Globus pallidus (tissue), 1 donor: ENCODE measurements around the gene ACAD9.
"Not testable (repeated sequence)": the region's sequence is repeated elsewhere in the genome, so short reads cannot be mapped to it uniquely, and the experiment has no call there.

Experiments
- DNase-seq: peaks from one replicate; pipeline ENCODE4 v3.0.0-alpha.2; 2015; ENCODE audit warnings: low spot score

The ACAD9 gene

DNA sequence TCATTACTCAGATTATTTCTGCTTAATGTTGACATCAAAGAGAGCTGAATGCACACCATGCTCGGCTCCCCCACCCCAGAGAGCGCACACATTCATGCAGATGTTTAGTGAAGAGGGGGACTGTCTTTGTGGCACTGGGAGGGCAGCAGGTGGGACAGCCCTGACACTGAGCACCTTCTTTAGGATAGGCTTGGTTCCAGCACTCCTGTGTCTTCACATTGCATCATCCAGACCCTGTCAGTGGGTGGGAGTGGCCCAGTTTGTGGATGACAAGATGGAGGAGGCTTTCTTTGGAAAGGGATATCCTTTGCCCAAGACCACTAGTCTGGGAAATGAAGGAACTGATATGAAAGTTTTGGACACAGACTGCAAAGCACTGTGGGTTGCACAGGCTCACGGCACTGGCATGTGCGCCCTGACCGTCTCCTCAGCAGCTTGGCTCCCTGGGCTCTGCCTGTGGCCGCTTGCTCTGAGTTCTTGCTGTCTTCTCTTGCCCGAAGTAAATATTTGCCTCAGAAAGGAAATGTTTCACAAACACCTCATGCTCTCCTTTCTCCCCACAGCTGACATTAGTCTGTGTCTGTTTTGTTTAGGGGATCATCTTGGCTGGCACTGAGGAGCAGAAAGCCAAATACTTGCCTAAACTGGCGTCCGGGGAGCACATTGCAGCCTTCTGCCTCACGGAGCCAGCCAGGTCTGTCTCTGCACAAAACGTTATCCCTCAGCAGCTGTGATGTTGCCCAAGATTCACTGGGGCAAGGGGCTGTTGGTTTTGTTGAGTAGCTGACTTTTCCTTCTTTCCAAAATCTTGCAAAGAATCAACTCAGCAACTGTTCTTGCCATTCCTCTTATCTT, 16.6 kb downstream of the ACAD9 start:
- no peak for DNase-seq

DNA sequence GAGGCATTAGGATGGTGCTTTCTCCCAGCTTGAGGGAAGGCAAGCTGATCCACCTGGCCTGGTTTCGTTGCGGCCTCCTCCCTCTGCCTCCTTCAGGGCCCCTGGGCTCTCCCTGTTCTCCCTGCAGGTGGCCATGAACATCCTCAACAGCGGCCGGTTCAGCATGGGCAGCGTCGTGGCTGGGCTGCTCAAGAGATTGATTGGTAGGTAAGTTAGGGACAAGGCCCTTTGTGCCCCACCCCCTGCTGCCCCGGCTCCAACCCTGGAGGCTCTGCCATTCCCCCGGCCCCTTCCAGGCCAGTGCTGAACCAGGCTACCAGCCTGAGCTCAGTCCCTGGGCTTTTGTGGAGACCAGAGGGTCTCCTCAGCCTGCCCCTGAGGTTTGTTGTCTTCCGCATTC, 23.0 kb downstream of the ACAD9 start:
- DNase-seq: no peak

DNA sequence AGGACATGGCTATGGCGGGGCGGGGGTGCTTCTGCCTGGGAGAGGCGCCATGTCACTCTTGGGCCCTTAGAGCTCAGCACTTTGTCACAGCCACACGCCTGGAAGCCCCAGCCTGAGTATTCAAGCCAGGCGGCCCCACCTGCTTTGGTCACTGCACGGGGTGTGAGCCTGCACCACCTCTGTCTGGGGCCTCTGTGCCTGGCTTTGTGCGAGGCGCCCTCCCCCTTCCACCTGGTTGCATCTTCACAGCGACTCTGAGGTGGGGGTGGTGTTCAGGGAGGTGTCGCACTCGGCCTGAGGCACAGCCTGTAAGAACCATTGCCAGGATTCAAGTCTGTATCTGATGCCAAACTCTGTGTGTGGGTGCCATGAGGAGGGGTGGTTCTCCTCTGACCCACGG, 24.1 kb downstream of the ACAD9 start:
- no peak for DNase-seq

DNA sequence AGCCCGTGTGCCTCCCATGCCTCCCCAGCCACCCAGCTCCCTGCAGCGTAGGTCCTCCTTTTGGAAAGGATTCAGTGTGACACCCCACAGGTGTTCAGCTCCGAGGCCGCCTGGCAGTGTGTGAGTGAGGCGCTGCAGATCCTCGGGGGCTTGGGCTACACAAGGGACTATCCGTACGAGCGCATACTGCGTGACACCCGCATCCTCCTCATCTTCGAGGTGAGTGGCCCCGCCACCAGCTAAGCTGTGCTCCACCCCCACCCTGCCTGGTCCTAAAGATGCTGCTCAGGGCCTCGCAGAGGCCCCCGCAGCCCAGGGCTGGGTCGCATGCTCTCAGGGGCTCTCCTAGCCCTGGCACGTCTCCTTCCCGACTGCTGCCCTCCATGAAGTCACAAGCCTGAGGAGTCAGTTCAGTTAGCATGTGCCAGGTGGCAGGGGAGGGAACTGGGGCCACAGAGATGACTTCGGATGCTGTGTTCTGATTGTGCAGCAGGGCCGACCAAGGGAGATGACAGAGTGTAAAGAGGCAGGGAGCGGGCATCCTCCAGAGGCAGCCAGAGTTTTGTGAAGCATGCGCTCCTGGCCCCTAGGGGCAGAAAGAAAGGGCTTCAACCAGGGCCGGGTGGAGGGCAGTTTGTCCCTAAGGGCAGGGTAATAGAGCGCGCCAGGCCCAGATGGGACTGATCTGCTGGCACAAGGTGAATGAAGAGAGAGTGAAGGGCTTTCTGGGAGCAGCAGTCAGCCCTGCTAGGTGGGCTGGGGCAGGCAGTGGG, 26.8 kb downstream of the ACAD9 start:
- DNase-seq: no peak

DNA sequence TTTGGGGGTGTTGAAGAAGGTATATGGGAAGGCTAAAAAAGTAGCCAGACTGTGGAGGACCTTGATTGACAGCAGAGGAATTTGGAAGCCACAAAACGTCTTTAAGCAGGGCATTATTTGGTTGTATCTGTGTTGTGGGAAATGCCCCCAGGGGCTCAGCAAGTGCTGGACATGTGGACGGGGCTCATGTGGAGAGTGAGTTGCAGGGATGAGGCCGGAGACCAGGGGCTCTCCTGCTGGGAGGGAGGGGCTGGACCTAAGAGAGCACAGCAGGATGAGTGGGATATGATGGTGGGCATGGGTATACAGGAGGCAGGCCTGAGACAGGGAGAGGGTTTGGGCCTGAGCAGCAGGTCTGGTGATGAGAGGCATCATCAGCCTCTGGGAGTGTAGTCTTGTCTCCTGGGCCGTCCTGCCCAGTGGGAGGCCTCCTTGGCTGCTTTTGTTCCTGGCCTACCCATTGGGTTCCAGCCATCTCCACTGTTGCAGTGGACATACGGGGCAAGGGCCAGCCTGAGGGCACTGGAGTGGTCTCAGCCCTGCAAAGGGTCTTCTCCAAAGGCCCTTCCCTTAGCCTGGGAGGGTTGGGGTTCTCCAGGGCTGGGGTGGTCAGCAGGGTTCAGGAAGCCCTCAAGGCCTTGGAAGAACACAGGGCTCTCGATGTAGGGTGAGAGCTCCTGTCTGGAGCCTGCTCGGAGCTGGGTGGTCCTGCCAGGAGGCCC, 27.5 kb downstream of the ACAD9 start:
- DNase-seq: no peak

DNA sequence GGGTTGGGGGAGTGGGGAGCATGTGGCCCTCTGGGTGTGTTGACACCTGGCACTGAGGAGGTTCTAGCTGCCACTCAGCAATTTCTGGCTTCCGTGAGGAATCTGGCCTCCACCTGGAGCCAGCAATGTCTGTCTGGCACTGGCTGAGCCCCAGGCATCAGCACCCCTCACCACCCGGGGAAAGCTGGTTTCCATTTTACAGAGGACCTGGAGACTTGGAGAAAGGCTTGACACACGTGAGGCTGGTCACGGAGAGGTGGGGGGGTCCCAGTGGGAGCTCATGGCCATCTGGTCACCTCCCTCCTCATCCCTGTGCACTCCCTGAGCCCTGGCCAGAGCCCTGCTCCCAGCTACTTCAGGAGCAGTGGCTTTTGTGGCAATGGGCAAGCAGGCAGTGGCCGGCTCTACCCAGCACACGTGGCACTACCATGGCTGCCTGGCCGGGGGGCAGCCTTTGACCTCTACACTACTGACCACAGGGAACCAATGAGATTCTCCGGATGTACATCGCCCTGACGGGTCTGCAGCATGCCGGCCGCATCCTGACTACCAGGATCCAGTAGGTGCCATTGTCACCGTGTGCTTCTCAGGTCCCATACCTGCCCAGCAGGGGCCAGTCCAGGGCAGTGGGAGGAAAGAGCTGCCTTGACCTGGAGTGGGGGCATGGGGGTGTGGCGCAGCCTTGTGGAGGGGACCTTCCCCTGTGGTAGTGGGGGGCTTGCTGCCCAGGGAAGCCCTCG, 28.5 kb downstream of the ACAD9 start:
- DNase-seq: no peak

DNA sequence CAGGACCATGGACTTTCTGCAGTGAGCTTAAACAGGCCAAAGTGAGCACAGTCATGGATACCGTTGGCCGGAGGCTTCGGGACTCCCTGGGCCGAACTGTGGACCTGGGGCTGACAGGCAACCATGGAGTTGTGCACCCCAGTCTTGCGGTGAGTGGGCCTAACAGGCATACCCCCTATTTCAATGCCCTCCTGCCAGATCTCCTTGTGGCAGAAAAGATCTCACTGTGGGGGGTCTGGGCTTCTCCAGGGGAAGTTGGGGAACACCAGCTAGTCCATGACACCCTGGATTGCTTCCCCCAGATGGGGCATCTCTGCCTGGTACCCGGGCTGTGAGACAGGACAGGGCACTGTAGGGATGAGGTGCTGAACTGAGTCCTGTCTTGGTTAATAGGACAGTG, 29.5 kb downstream of the ACAD9 start:
- no peak for DNase-seq

DNA sequence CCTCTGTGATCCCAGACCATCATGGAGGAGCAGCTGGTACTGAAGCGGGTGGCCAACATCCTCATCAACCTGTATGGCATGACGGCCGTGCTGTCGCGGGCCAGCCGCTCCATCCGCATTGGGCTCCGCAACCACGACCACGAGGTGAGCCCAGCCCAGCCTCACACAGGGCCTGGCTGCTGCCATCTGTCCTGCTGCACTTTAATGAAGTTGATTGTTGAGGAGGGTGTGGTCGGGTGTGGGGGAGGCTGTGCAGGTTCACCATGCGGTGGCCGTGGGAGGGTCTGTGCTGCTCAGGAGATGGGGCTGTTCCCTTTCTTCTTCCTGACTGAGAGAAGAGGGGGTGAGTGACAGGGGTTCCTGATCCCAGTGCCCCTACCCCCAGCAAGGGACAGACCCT, 30.6 kb downstream of the ACAD9 start:
- DNase-seq: no peak

DNA sequence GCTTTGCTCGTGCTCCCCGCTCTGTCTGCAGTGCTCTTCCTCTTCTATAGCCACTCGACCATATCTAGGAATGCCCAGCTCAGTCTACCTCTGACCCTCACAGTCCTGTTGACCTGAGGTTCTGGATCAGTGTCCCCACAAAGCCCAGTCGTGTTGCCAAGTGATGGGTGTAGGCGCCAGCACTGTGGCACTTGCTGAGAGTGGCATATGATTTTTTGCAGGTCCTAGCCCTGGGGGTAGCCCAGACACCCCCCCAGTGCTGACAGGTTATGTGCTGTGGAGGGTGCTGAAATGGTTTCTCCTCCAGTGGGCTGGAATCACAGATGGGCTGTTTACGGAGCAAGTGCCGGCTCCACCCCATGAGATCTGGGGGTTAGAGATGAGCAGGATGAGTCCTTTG, 32.5 kb downstream of the ACAD9 start:
- DNase-seq: no peak

DNA sequence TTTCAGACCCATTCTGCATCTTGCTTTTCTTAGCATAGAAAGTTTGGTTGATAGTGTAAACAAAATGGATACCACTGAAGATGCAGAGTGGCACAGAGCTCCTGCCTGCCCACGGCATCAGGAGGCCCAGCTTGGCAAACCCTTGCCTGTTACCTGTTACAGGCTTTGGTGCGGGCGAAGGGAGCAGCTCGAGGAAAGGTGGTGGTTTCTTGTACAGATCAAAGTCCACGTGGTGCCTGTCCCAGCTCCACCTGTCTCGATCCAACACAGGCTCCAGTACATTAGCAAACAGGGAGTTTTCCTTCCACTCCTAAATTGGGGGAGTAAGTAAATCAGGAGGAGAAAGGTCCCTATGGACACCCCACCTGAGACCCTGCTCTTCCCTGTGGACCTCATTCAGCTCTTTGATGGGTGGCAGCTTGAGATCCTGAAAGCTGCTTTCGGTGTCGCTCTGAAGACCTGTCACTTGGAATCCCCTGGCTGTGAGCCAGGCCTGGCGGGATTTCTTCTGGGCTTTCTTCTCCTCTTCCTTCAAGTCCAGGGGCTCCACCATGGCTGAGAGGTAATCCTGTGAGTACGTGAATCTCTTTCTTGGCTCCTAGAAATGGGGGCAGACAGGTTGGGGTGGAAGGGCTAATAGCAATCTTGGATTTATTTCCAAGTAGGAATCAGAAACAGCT, 35.7 kb downstream of the ACAD9 start:
- DNase-seq: no peak

DNA sequence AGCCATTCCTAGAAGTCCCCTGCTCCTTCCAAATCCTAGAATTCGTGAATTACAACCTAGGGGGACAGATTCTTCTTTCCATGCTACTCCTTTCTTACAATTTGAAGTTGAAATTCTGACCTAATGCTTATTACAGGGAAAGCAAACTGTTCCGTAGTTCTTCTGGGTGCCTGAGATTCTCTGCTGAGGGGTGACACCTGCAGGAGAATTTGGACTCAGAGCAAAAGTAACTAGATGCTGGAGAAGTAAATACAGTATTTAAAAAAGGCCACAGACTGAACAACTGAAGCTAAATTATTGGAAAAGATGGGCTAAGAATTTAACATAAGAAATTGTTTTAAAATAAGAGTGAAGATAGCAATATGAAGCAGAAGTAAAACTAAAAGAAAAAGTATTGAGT, 37.9 kb downstream of the ACAD9 start:
- DNase-seq: peak; percentile 12

DNA sequence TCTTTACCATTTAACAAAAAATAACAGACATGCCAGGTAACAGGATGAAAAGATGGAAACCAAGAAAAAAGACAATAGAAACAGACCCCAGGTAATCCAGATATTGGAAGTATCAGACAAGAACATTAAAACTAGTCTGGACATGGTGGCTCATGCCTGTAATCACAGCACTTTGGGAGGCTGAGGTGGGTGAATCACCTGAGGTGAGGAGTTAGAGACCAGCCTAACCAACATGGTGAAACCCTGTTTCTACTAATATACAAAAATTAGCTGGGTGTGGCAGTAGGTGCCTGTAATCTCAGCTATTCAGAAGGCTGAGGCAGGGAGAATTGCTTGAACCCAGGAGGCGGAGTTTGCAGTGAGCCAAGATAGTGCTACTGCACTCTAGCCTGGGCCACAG, 40.6 kb downstream of the ACAD9 start:
- DNase-seq: no peak

DNA sequence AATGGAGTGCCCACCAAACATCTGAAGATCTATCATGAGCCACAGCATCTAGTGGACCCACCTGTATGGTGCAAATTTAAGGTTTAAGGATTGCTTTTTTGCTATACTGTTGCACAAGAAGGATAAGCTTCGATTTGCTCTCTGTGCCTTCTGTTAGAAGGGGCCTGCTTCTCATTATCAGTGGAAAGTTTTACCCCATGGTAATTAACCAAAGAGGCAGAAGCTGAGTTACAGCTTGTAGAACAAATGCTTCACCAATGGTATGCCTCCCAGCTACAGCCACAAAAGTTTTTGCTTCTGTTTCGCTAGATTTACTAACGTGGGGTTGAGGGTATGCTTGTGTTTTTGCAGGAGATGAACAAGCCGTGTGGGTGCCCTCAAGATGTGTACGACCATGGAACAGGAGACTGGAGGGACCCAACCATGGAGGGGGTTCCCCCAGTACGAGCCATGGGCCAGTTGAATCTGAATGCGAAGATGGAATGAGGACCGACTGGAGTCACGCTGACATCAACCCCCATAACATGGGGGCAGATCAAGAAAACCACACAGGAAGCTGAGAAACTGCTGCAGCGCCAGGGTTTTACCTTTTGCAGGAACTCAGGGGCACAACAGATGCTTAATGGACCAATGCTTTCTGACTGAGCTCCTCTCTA, 43.5 kb downstream of the ACAD9 start:
- DNase-seq: no peak

DNA sequence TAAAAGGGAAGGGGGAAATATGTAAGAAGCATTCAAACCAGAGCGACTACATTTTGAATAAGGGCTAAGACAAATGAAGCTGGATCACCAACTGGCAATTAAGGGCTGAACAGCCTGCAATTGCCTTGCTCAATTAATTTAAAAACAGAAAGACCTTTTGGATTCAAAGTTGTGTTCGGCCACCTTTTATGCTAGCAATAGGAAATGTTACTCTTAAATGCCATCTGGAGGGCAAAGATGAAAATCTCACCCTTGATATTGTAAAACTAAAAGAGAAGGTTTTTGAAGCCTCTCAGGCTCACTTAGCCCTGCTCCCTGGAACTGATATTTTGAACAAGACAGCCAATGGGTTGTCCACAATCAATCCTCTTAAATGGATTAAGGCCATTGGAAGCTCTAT, 44.2 kb downstream of the ACAD9 start:
- DNase-seq: no peak

DNA sequence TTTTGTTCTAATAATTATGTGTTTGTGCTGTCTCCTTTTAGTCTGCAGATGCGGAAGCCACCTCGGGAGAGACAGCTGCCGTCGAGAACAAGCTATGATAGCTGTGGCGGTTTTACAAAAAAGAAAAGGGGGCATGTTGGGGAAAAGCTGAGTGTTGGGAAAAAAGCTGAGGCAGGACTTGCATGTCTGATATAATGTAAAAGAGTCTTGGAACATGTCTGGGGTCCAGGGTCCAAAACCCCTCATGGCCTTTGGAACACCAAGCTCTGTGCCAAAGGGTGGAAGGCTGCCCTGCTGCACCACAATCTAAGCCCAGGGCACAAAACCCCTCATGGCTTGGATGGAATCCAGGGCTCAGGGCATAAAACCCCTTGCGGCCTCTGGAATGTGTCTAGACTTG, 44.6 kb downstream of the ACAD9 start:
- DNase-seq: not testable (repeated sequence)

DNA sequence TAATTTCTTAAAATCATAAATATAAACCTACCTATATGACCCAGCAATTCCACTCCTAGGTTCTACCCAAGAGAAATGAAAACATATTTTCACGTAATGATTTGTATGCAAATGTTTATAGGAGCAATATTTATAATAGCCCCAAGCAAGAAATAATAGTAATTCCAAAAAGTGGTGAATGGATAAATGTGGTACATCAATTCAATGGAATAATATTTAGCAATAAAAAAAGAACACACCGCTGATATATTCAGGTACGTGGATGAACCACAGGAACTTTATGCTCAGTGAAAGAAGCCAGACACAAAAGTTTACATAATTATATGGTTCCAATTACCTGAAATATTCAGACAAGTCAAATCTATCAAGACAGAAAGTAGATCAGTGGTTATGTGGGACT, 49.9 kb downstream of the ACAD9 start:
- no peak for DNase-seq

DNA sequence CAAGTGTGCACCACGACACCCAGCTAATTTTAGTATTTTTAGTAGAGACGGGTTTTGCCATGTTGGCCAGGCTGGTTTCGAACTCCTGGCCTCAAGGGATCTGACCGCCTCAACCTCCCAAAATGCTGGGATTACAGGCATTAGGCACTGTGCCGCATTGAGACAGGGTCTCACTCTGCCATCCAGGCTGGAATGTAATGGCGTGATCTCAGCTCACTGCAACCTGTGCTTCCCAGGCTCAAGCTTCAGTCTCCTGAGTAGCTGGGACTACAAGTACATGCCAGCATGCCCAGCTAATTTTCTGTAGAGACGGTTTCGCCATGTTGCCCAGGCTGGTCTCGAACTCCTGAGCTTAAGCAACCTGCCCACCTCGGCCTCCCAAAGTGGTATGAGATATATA, 51.6 kb downstream of the ACAD9 start:
- no peak for DNase-seq

DNA sequence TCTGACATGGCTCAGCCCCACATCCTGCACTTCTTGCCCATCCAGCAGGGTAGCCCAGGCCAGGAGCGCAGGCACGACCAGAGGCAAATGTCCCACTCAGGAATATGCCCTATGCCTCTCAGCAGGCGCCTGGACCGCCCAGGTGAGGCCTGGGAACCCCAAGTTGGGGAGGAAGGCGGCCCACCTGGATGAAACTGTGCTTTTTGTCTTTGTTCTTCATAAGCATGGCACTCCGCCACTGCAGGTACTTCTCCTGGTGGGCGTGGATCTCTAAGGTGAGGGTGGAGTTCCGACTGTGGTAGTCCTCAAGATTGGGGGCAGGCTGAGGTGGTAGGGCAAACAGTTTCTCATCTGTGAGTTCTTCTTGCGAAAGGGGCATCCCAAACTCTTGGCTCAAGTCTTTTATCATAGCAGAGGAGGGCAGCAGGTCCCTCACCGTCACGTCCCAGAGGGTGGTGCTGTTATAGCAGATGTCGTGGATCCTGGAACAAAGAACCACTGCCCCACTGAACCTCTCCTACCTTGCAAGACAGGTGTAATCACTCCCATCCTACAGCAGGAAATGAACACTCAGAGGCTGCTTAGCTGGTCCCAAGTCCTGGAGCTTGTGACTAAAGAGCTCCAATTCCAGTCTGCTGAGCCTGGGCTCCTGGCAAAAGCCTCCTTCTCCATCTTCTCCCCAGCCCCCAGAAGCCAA, 53.2 kb downstream of the ACAD9 start:
- no peak for DNase-seq

DNA sequence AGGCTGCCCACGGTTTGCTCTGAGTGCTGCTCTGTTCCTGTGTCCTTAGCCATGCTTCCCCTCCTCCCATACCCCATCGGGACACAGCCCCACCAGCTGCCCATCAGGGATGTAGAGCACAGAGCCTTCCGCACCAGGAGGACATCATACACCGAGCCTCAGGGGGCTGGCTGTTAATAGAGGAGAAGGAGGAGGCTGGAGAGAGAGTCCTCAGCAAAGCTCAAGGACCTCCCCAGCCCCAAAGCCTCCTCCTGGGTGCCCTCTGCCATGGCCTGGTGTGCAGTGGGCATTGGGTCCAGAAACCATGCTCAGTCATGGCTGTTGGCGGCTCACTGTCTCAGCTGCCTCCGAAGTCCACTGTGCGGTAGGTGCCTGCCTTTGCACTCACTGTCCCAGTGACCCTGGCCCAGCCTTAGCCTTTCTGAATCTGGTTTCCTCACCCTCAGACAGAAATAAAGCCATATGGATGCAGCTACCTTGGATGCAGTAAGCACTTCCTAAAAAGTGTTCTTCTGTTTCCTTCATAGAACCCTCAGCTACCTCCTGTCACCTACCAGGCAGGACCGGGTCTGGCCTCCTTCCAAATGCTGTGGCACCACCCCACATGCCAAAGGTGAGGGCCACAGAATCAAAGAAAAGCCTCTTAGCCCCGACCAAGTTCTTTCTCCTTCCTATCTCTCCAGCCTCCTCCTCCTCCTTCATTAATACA, 53.9 kb downstream of the ACAD9 start:
- DNase-seq: no peak

DNA sequence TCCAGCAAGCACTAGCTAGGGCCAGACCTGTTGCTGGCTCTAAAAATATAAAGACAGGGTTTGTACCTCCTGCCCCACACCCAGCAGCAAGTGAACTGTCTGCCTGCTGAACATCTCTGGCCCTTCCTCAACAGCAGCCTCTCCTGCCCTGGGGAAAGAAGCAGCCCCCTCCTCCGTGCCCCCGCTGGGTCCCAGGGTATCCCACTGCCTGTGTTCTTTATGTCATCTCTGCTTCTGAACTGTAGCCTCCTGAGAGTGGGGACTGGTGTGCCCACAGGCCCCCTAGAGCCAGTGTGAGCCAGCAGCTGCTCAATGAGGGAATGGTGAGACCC, 54.5 kb downstream of the ACAD9 start:
- no peak for DNase-seq
